ENCODE results near the gene RPGR. TPM values are rescaled to one million over a fixed set of nuclear protein-coding genes. Genes with fewer than 3 reads are reported as not detected.

RPGR gene
- total and polyA plus RNA-seq, 9 of the 15 experiments (the other 6 are each of a cell fraction or from before 2014, with no cell fraction given) = 2.1 to 7.9 (median 5.7) TPM

DNA sequence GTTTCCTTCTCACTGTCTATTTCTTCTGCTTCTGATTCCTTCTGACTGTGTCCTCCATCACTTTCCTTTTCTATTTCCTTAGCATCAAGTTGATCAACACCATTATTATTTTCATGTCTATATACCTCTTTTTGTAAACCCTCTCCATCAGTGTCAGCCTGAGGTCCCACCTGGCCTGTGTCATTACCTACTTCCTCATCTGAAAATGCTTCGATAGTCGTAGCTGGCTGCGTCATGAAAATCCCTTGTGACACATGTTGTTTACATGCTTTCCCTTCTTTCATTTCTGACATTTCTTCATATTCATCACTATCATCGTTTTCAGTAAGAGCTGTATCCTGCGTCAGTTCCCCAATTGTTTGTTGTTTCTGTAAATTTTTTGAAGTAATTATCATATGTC lies 39.6 kb downstream of the RPGR start (continued):
- TF ChIP-seq, protein P1, sequence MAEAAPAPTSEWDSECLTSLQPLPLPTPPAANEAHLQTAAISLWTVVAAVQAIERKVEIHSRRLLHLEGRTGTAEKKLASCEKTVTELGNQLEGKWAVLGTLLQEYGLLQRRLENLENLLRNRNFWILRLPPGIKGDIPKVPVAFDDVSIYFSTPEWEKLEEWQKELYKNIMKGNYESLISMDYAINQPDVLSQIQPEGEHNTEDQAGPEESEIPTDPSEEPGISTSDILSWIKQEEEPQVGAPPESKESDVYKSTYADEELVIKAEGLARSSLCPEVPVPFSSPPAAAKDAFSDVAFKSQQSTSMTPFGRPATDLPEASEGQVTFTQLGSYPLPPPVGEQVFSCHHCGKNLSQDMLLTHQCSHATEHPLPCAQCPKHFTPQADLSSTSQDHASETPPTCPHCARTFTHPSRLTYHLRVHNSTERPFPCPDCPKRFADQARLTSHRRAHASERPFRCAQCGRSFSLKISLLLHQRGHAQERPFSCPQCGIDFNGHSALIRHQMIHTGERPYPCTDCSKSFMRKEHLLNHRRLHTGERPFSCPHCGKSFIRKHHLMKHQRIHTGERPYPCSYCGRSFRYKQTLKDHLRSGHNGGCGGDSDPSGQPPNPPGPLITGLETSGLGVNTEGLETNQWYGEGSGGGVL (CRISPR knock-in tag; IDR thresholded peaks at IDR 0.05) = no peak
- TF ChIP-seq, protein P2, sequence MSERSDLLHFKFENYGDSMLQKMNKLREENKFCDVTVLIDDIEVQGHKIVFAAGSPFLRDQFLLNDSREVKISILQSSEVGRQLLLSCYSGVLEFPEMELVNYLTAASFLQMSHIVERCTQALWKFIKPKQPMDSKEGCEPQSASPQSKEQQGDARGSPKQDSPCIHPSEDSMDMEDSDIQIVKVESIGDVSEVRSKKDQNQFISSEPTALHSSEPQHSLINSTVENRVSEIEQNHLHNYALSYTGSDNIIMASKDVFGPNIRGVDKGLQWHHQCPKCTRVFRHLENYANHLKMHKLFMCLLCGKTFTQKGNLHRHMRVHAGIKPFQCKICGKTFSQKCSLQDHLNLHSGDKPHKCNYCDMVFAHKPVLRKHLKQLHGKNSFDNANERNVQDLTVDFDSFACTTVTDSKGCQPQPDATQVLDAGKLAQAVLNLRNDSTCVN (CRISPR knock-in tag; IDR thresholded peaks at IDR 0.05) = no peak
- TF ChIP-seq, protein P3, sequence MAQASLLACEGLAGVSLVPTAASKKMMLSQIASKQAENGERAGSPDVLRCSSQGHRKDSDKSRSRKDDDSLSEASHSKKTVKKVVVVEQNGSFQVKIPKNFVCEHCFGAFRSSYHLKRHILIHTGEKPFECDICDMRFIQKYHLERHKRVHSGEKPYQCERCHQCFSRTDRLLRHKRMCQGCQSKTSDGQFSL (CRISPR knock-in tag; IDR thresholded peaks at IDR 0.05) = no peak
- TF ChIP-seq, protein P3 (tag; IDR thresholded peaks at IDR 0.05) = no peak
- TF ChIP-seq BRD4 (IDR thresholded peaks at IDR 0.05) (no peak), SOX6 (IDR thresholded peaks at IDR 0.05) (no peak), NFATC3 (IDR thresholded peaks at IDR 0.05) (no peak), ZNF75A (CRISPR knock-in tag; IDR thresholded peaks at IDR 0.05) (no peak)
- TF ChIP-seq, protein P4, sequence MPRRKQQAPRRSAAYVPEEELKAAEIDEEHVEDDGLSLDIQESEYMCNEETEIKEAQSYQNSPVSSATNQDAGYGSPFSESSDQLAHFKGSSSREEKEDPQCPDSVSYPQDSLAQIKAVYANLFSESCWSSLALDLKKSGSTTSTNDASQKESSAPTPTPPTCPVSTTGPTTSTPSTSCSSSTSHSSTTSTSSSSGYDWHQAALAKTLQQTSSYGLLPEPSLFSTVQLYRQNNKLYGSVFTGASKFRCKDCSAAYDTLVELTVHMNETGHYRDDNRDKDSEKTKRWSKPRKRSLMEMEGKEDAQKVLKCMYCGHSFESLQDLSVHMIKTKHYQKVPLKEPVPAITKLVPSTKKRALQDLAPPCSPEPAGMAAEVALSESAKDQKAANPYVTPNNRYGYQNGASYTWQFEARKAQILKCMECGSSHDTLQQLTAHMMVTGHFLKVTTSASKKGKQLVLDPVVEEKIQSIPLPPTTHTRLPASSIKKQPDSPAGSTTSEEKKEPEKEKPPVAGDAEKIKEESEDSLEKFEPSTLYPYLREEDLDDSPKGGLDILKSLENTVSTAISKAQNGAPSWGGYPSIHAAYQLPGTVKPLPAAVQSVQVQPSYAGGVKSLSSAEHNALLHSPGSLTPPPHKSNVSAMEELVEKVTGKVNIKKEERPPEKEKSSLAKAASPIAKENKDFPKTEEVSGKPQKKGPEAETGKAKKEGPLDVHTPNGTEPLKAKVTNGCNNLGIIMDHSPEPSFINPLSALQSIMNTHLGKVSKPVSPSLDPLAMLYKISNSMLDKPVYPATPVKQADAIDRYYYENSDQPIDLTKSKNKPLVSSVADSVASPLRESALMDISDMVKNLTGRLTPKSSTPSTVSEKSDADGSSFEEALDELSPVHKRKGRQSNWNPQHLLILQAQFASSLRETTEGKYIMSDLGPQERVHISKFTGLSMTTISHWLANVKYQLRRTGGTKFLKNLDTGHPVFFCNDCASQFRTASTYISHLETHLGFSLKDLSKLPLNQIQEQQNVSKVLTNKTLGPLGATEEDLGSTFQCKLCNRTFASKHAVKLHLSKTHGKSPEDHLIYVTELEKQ (CRISPR knock-in tag; IDR thresholded peaks at IDR 0.05) = no peak
